ENCODE measurements around the gene ARL4A.

GRCh38 chr7:12670000-12670729, 17.3 kb upstream of the ARL4A start:
- TF ChIP-seq, protein P1, sequence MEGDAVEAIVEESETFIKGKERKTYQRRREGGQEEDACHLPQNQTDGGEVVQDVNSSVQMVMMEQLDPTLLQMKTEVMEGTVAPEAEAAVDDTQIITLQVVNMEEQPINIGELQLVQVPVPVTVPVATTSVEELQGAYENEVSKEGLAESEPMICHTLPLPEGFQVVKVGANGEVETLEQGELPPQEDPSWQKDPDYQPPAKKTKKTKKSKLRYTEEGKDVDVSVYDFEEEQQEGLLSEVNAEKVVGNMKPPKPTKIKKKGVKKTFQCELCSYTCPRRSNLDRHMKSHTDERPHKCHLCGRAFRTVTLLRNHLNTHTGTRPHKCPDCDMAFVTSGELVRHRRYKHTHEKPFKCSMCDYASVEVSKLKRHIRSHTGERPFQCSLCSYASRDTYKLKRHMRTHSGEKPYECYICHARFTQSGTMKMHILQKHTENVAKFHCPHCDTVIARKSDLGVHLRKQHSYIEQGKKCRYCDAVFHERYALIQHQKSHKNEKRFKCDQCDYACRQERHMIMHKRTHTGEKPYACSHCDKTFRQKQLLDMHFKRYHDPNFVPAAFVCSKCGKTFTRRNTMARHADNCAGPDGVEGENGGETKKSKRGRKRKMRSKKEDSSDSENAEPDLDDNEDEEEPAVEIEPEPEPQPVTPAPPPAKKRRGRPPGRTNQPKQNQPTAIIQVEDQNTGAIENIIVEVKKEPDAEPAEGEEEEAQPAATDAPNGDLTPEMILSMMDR (IDR thresholded peaks at IDR 0.05): no peak
- TF ChIP-seq ZFX (IDR thresholded peaks at IDR 0.05; ENCODE audit: borderline replicate concordance): no peak

Measured in 22Rv1 (cell line).